HCEC 1CT (cell line): Measurements from ENCODE around the gene AFG1L.
A peak's percentile ranks its signal among the peaks of the same experiment; 100 is the strongest.
"Not testable (repeated sequence)": the region's sequence is repeated elsewhere in the genome, so short reads cannot be mapped to it uniquely, and the experiment has no call there.

Source experiments
- DNase-seq: peaks from one replicate; pipeline ENCODE4 v3.0.0-alpha.2; 2017

The AFG1L gene

GRCh38 chr6:108419934-108420609 is 125.2 kb downstream of the AFG1L start:
- DNase-seq: no peak

- DNase-seq: no peak
Observed at GRCh38 chr6:108421366-108421765, 126.5 kb downstream of the AFG1L start.

- DNase-seq: no peak
Observed at GRCh38 chr6:108423982-108424705, 129.3 kb downstream of the AFG1L start.

GRCh38 chr6:108425428-108425827 is 130.6 kb downstream of the AFG1L start:
- DNase-seq: no peak

DNA sequence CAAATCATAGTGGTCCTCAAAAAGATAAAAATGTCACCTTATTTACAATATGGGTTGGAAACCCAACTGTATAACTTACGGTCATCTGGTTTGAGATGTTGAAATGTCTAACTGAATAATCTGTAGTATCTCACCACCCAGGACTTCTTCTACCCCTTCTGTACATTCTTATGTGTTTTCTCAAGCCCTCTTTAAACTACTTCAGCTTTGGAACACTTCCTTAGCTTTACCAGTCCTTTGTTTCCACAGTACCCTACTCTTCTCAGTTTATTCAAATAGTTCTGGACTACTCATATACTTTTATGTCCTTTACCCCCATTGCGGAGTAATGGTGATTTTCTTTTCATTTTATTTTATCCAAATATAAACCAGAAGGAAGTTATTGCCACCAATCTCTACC is 137.3 kb downstream of the AFG1L start:
- DNase-seq: no peak

DNA sequence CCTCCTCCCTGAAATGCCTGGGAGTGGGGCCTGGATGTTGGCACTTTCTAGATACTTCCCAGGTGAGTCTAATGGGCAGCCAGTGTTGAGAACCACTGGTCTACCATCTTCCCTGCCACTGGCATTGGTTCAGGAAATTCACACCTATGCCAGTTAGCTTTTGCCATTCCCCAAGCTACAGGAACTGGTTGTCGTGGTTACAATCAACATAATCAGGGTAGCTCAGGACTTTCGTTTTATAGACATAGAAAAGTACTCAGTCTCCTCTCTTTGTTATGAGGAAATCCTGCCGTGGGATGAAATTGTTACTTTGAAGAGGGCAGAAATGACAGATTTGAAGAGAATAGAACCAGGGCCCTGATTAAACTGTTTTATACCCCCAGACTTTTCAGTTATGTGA is 137.9 kb downstream of the AFG1L start:
- DNase-seq: no peak

GRCh38 chr6:108434222-108434621 is 139.4 kb downstream of the AFG1L start:
- no peak for DNase-seq

GRCh38 chr6:108435391-108435790 is 140.5 kb downstream of the AFG1L start:
- no peak for DNase-seq

- DNase-seq: no peak
Observed at GRCh38 chr6:108436771-108437170, 141.9 kb downstream of the AFG1L start.

DNA sequence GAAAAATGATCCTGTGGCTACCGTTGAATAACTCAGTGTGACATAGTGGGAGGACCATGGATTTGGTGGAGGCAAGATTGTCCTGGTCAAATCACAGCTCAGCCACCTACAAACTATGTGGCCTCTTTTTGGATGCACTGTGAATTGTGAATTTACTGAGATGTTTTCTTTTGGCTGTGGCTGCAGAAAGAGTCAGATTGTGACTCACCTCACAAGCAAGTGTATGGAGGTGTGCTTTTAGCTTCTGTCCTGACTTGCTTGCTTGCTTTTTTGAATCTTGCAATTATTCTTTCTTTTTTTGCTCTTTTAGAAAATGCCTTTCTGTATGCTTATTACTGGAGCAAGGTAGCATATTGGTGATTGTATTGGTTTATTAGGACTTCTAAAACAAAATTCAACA is 143.0 kb downstream of the AFG1L start:
- no peak for DNase-seq

DNA sequence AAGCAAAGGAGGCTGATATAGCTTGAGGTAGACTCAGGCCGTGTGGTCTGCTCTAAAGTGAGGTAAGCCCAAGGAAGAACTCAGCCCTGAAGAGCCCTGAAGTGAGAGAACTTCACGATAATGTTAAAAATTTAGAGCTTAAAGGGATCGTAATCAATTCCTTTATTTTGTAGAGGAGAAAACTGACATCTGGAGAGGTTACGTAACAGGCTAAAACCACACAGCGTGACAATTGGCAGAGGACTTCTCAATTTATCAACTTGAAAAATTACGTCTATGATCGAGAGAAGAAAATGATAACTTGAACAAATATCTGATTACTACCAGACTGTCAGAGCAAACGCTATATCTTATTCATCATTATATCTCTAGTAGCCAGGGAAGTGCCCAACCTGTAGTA is 144.1 kb downstream of the AFG1L start:
- no peak for DNase-seq

GRCh38 chr6:108441141-108441540 is 146.3 kb downstream of the AFG1L start:
- peak; percentile 56 for DNase-seq

GRCh38 chr6:108442770-108443520 is 148.1 kb downstream of the AFG1L start:
- DNase-seq: no peak

DNA sequence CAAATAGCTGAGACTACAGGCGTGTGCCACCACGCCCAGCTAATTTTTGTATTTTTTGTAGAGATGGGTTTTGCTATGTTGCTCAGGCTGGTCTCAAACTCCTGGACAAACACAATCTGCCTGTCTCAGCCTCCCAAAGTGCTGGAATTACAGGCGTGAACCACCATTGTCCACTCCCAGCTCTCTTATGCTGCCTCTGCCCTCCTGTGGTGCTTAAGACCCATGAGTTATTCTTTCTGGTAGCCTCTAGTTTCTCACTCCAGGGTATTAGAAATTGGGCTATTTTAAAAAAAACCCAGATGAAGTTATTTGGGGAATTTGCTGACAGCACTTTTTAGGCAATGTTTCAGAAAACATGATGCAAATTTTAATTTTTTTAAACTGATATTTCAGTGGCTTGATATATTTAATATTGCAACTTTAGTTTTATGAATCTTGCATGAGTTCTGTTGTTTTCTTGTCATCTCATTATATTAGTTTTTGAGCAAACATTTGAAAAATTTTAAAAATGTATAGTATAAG is 151.8 kb downstream of the AFG1L start:
- DNase-seq: no peak

- no peak for DNase-seq
Observed at GRCh38 chr6:108448481-108448880, 153.6 kb downstream of the AFG1L start.

DNA sequence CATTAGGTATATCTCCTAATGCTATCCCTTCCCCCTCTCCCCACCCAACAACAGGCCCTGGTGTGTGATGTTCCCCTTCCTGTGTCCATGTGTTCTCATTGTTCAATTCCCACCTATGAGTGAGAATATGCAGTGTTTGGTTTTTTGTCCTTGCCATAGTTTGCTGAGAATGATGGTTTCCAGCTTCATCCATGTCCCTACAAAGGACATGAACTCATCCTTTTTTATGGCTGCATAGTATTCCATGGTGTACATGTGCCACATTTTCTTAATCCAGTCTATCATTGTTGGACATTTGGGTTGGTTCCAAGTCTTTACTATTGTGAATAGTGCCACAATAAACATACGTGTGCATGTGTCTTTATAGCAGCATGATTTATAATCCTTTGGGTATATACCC is 154.9 kb downstream of the AFG1L start:
- DNase-seq: not testable (repeated sequence)

- no peak for DNase-seq
Observed at GRCh38 chr6:108451816-108452215, 157.0 kb downstream of the AFG1L start.

- no peak for DNase-seq
Observed at GRCh38 chr6:108452711-108453195, 157.9 kb downstream of the AFG1L start.

DNA sequence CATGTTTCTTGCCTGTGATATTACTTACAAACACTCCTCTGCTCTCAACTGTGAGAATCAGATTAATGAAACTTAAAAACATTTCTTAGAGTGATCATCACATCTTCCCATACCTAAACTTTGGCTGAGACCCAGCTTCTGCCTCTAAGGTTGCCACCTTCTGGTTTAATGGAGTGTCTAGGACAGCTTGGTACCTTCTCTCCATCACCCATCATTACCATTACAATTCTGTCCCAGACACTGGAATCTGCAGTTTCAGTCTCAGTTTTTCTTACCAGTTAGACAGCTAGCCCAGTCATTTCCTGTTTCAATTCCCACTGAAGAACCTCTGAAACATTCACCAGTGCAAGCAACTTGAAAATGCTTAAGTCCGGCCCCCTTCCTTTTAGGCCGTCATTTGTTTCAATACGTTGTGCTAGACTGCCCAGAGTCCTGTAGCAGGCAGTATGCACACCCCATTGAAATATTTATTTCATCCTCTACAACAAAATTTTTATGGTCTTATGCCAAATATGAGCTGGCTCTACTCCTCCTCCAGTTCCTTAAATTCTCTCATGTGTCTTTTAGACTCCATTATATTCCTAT is 158.8 kb downstream of the AFG1L start:
- DNase-seq: no peak

- no peak for DNase-seq
Observed at GRCh38 chr6:108454356-108454755, 159.5 kb downstream of the AFG1L start.

DNA sequence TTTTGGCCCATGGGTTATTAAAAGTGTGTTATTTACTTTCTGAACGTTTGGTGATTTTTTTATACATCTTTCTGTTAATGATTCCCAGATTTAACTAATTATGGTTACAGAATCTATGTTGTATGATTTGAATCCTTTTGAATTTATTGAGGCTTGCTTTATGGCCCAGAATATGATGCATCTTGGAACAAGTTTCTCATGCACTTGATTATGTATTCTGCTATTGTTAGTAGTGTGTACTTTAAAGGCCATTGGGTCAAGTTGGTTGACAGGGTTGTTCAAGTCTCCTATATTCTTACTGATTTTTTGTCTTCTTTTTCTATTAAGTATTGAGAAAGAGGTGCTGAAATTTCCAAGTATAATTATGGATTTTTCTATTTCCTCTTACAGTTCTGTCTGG is 160.8 kb downstream of the AFG1L start:
- DNase-seq: no peak

GRCh38 chr6:108463784-108464183 is 168.9 kb downstream of the AFG1L start:
- no peak for DNase-seq

DNA sequence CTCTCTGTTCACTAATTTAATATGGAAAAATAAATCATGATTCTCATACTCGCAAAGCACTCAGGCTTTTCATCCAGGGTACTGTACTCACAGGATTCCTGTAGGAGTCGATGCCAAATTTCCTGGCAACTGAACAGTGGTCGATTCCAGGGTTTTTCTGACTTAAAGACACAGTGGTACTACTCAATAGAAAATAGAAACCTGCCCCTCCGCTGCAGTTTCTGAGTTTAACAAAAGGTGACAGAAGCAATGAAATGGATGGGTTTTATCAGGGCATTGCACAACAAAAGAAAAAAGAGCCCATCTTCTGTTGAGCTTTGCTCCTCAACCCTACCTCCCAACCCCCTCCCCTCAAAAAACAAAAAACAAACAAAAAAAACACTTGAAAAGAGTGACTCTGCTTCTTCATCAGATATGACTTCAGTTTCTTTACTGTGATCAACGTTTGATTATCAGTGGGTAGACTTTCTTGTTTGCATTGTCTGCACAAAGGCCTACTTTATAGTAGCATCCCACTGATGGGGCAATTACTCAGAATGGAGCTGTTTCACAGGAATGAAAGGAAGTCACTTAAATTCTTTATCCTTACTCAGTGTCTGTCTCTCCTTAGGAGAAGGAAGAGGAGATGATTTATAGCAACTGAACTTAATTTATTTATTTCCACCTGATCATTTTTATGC is 169.7 kb downstream of the AFG1L start:
- peak; percentile 17 for DNase-seq
